Vagina (tissue), 2 donors: ENCODE data around the gene DPYD.

Source experiments
- CTCF ChIP-seq, 3 experiments: fragments of 450-650 bp in 2 of 3; fragments of 200-600 bp in 1 of 3; sonication (generic) in 1 of 3; IDR thresholded peaks; one replicate each; pipeline ENCODE4 v1.5.1; 2017 to 2019; ENCODE audit warnings: antibody characterized with exemption in 3 of 3, mild to moderate bottlenecking in 2 of 3, moderate library complexity in 2 of 3
- POLR2A ChIP-seq, 2 donors: fragments of 450-650 bp; IDR thresholded peaks; one replicate each; pipeline ENCODE4 v1.6.1; 2017; ENCODE audit warnings: antibody characterized with exemption in 2 of 2, mild to moderate bottlenecking in 2 of 2, moderate library complexity in 2 of 2
- POLR2AphosphoS5 ChIP-seq, 2 donors: sonication (generic); formaldehyde crosslinking; IDR thresholded peaks; one replicate each; pipeline ENCODE4 v1.9.0; 2017; ENCODE audit warnings: antibody characterized with exemption in 2 of 2, mild to moderate bottlenecking in 2 of 2, low read depth in 1 of 2; ENCODE audit not compliant: insufficient read depth in 1 of 2

DNA sequence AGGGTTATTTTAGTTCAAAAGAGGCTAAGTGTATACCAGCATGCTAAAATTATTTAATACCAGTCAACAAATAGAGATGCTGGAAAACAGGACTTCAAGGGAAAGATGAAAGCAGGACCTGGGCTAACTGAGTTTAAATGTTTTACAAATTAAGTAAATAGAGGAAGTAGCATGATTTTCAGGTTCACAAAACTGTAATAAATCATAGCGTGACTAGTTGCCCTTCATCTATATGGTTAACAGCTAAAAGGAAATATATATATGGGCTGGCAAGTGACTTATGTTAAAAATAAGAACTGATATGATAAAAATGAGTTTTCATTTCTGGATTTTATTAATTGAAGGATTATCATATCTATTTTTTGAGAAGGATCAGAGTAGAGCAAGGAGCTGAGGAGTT, 25.6 kb downstream of the DPYD start:
- TF ChIP-seq CTCF (IDR thresholded peaks at IDR 0.05), result no peak
- TF ChIP-seq POLR2A (IDR thresholded peaks at IDR 0.05), result no peak
- no peak for TF ChIP-seq POLR2AphosphoS5 (IDR thresholded peaks at IDR 0.05; ENCODE audit: insufficient read depth in 1 of 2, low read depth in 1 of 2)
